ENCODE results near the gene ATP9A.
"Not testable (repeated sequence)": the region's sequence is repeated elsewhere in the genome, so short reads cannot be mapped to it uniquely, and the experiment has no call there.

DNA sequence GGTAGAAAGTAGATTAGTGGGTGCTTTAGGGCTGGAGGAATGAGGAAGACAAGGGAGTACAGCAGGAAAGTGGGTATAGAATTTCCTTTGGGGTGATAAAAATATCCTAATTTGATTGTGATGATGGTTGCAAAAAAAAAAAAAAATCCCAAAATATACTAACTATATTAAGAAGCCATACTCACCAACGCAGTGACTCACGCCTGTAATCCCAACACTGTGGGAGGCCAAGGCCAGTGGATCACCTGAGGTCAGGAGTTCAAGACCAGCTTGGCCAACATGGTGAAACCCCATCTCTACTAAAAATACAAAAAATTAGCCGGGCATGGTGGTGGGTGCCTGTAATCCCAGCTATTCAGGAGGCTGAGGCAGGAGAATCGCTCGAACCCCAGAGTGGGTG lies 112.1 kb downstream of the ATP9A start:
- not testable (repeated sequence) for TF ChIP-seq POLR2AphosphoS5 (IDR thresholded peaks at IDR 0.05; ENCODE audit: insufficient read depth in 1 of 2, low read depth in 1 of 2); POLR2A (IDR thresholded peaks at IDR 0.05)
- TF ChIP-seq, protein P1, sequence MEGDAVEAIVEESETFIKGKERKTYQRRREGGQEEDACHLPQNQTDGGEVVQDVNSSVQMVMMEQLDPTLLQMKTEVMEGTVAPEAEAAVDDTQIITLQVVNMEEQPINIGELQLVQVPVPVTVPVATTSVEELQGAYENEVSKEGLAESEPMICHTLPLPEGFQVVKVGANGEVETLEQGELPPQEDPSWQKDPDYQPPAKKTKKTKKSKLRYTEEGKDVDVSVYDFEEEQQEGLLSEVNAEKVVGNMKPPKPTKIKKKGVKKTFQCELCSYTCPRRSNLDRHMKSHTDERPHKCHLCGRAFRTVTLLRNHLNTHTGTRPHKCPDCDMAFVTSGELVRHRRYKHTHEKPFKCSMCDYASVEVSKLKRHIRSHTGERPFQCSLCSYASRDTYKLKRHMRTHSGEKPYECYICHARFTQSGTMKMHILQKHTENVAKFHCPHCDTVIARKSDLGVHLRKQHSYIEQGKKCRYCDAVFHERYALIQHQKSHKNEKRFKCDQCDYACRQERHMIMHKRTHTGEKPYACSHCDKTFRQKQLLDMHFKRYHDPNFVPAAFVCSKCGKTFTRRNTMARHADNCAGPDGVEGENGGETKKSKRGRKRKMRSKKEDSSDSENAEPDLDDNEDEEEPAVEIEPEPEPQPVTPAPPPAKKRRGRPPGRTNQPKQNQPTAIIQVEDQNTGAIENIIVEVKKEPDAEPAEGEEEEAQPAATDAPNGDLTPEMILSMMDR (IDR thresholded peaks at IDR 0.05), result not testable (repeated sequence)
